ENCODE data around the gene EAF1. TPM values are rescaled to one million over a fixed set of nuclear protein-coding genes. Genes with fewer than 3 reads are reported as not detected.
"Not testable (repeated sequence)": the region's sequence is repeated elsewhere in the genome, so short reads cannot be mapped to it uniquely, and the experiment has no call there.

Gene EAF1
- total RNA-seq, 1 donor from 2014 or later, result 5.2 TPM

DNA sequence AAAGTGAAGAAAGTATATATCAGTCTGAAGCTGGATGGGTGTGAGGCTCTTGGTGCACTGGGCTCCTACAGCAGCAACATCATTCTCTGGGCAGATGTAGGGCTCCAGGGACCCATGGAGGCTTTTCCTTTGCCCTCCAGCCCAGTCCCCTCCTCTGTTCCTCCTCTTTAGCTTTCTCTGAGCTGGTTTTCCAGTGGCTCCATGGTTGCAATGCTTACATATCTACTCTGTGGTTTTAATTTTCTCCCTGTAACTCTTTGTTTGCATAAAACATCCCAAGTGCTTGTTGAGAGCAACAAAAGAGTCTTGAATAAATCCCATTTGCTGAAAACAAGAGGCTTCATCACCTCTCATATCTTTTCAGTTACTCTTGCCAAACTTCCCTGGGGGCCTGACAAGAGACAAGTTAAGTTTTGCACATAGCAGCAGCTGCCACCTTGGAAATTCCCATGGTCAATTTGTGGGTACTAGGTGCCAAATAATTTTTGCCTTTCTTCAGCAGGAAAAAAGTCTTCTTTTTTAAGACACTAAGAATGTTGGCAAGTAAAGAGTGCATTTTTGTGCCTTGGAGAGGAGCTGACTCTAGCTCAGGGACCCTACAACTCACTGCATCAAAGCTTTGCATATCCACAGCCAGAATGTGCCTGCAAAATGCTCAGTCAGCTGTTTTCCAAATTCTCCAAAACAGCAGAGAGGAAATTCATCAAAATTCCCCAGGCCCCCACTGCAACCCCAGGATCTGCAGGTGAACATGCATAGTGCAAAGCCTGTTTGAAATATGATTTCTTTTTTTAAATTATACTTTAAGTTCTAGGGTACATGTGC, 52.2 kb downstream of the EAF1 start:
- Histone ChIP-seq H3K27me3 (no peaks in the 10 kb centered on the region), H3K27ac (no peak overlapping the region), H3K4me3 (no peak overlapping the region), H3K9me3 (no peaks in the 10 kb centered on the region), H3K4me1 (no peaks in the 10 kb centered on the region), H3K36me3 (no peaks in the 10 kb centered on the region)
- intact Hi-C loops (cut with DNase I), result no loop called here
- DNase-seq (ENCODE audit: low spot score in 2 of 2), result no peak
- TF ChIP-seq CTCF (IDR thresholded peaks at IDR 0.05), result no peak

DNA sequence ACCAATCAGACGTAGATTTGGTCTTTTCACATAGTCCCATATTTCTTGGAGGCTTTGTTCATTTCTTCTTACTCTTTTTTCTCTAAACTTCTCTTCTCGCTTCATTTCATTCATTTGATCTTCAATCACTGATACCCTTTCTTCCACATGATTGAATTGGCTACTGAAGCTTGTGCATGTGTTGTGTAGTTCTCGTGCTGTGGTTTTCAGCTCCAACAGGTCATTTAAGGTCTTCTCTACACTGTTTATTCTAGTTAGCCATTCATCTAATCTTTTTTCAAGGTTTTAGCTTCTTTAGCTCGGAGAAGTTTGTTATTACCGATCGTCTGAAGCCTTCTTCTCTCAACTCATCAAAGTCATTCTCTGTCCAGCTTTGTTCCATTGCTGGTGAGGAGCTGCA, 57.2 kb downstream of the EAF1 start:
- intact Hi-C loops (cut with DNase I); H3K27ac ChIP-seq; H3K4me1 ChIP-seq; DNase-seq (ENCODE audit: low spot score in 2 of 2); H3K9me3 ChIP-seq; H3K27me3 ChIP-seq; H3K4me3 ChIP-seq: not testable (repeated sequence)
- peaks cover 0 to 14% of the 10 kb centered on the region in 2 donors for H3K36me3 ChIP-seq

- Histone ChIP-seq H3K9me3 (no peaks in the 10 kb centered on the region), H3K4me3 (no peak overlapping the region), H3K4me1 (no peaks in the 10 kb centered on the region), H3K27ac (no peak overlapping the region), H3K27me3 (no peaks in the 10 kb centered on the region), H3K36me3 (peaks cover 0 to 14% of the 10 kb centered on the region in 2 donors)
- intact Hi-C loops (cut with DNase I), result no loop called here
- no peak for TF ChIP-seq CTCF (IDR thresholded peaks at IDR 0.05)
- no peak for DNase-seq (ENCODE audit: low spot score in 2 of 2)
Observed at GRCh38 chr3:15486020-15486419, 58.6 kb downstream of the EAF1 start.

GRCh38 chr3:15486979-15487378, 59.6 kb downstream of the EAF1 start:
- no peak for TF ChIP-seq CTCF (IDR thresholded peaks at IDR 0.05)
- Histone ChIP-seq H3K27ac (no peak overlapping the region), H3K4me1 (no peaks in the 10 kb centered on the region), H3K4me3 (no peak overlapping the region), H3K27me3 (no peaks in the 10 kb centered on the region), H3K36me3 (peaks cover 0 to 14% of the 10 kb centered on the region in 2 donors), H3K9me3 (no peaks in the 10 kb centered on the region)
- intact Hi-C loops (cut with DNase I), result no loop called here
- no peak for DNase-seq (ENCODE audit: low spot score in 2 of 2)

DNA sequence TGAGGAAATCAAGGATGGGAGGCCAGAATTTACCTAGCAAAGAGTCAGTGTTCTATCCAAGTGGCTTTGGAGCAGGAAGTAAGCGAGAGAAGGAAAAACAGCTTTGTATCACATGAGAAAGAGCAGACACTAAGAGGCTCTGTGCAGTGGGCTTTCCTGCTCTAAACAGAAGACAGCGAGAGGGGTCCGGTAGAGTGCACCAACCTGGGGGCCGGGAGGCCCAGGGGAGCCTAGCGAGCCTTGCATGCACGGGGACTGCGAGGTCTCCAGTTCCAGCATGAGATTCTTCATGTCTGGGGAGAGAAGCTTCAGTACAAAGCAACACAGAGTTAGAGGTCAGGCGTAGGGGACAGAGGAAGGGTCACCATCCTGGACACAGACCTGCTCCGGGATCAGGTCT, 60.6 kb downstream of the EAF1 start:
- Histone ChIP-seq H3K27ac (no peak overlapping the region), H3K4me1 (no peaks in the 10 kb centered on the region), H3K27me3 (no peaks in the 10 kb centered on the region), H3K9me3 (no peaks in the 10 kb centered on the region), H3K4me3 (no peak overlapping the region), H3K36me3 (peaks cover 0 to 14% of the 10 kb centered on the region in 2 donors)
- TF ChIP-seq CTCF (IDR thresholded peaks at IDR 0.05), result no peak
- intact Hi-C loops (cut with DNase I), result no loop called here
- no peak for DNase-seq (ENCODE audit: low spot score in 2 of 2)

DNA sequence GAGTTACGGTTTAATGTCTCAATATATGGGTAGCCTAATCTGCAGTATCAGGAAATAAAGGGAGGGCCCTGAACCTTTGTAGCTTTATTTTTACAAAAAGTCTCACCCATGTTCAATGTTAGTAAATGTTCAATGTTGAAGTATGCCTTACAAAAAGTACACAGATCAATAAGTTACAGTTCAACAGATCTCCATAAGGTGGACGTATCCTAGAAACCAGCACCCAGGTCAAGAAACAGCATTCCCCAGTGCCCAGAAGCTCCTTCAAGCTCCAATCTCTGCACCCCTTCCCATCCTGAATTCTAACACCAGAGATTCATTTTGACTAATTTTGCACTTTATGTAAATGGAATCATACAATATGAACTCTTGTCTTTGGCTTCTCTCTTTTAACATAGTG, 62.8 kb downstream of the EAF1 start:
- no peak for DNase-seq (ENCODE audit: low spot score in 2 of 2)
- Histone ChIP-seq H3K4me1 (no peaks in the 10 kb centered on the region), H3K36me3 (peaks cover 0 to 14% of the 10 kb centered on the region in 2 donors), H3K27me3 (no peaks in the 10 kb centered on the region), H3K9me3 (no peaks in the 10 kb centered on the region), H3K27ac (no peak overlapping the region), H3K4me3 (no peak overlapping the region)
- no peak for TF ChIP-seq CTCF (IDR thresholded peaks at IDR 0.05)
- intact Hi-C loops (cut with DNase I), result no loop called here
